ENCODE measurements around the gene OST4.

The OST4 gene

DNA sequence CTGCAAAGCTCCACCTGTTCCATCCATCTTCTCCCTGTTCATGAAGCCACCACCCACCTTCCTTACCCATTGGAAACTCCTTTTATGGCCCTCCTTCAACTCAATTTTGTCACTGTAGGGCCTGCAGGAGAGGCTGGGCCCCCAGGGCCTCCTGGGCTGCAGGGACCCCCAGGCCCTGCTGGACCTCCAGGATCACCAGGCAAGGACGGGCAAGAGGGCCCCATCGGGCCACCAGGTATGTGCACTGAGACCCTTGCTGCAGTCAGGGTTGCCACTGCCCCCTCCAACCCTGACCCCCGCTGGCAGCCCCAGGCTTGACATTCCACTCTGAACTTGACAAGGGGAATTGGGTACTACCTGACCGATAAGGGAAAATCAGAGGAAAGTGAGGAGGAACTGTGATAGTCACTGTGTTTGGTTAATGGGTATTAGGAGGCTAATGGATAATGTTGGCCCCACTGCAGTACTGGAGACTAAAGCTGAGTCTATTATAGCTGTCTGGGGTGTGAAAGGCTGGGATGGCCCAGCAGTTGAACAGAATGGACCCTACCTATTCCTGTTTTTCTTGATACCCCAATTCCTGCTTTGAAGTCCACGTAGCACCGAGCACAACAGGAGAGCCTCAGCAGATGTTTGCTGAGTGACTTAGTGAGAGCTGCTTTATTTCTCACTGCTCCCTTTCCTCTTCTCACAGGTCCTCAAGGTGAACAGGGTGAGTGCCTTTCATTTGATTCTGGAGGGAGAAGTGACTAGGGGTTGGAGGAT lies 13.0 kb upstream of the OST4 start:
- H3K4me3 ChIP-seq (ENCODE audit: low read depth, low read length, poor library complexity, severe bottlenecking) = no peak overlapping the region

DNA sequence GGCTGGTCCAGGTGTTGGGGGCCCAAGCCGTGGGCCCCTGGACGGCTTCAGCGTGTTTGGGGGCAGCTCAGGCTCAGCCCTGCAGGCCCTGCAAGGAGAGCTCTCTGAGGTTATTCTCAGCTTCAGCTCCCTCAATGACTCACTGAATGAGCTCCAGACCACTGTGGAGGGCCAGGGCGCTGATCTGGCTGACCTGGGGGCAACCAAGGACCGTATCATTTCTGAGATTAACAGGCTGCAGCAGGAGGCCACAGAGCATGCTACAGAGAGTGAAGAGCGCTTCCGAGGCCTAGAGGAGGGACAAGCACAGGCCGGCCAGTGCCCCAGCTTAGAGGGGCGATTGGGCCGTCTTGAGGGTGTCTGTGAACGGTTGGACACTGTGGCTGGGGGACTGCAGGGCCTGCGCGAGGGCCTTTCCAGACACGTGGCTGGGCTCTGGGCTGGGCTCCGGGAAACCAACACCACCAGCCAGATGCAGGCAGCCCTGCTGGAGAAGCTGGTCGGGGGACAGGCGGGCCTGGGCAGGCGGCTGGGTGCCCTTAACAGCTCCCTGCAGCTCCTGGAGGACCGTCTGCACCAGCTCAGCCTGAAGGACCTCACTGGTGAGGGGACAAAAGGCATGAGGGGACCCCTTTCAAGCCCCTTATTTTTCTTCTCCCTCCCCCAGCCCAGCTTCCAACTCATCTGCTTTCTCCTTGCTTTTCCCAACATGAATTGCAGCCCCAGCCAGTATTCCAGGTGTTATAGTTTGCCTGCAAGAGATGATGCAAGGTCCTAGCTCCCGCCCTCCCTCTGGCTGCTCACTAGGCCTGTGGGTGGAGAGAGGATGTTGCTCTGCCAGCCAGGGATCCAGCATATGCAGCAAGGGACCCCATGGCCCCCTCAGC lies 12.2 kb upstream of the OST4 start:
- Histone ChIP-seq H3K9ac (ENCODE audit: low read length) (no peak overlapping the region), H3K27ac (ENCODE audit: low read depth, low read length, poor library complexity, severe bottlenecking) (no peak overlapping the region), H3K4me3 (ENCODE audit: low read depth, low read length, poor library complexity, severe bottlenecking) (no peak overlapping the region), H3K79me2 (ENCODE audit: insufficient read depth, low read length) (no peaks in the 10 kb centered on the region), H3K9me3 (ENCODE audit: low read length) (no peaks in the 10 kb centered on the region), H2AFZ (ENCODE audit: low read length) (no peak overlapping the region), H3K4me2 (ENCODE audit: low read length) (no peak overlapping the region), H3K4me1 (ENCODE audit: insufficient read depth, low read length, severe bottlenecking) (peaks cover 26% of the 10 kb centered on the region), H3K36me3 (ENCODE audit: insufficient read depth, low read length) (no peaks in the 10 kb centered on the region), H3K9me2 (ENCODE audit: low read depth, low read length) (no peaks in the 10 kb centered on the region), H3F3A (ENCODE audit: insufficient read depth, low read length) (no peaks in the 10 kb centered on the region), H3K27me3 (ENCODE audit: insufficient read depth, low read length) (peaks cover 11% of the 10 kb centered on the region; the same call in 1 of the 2 replicates), H4K20me1 (ENCODE audit: insufficient read depth, low read length) (no peaks in the 10 kb centered on the region)
- TF ChIP-seq, protein P1, sequence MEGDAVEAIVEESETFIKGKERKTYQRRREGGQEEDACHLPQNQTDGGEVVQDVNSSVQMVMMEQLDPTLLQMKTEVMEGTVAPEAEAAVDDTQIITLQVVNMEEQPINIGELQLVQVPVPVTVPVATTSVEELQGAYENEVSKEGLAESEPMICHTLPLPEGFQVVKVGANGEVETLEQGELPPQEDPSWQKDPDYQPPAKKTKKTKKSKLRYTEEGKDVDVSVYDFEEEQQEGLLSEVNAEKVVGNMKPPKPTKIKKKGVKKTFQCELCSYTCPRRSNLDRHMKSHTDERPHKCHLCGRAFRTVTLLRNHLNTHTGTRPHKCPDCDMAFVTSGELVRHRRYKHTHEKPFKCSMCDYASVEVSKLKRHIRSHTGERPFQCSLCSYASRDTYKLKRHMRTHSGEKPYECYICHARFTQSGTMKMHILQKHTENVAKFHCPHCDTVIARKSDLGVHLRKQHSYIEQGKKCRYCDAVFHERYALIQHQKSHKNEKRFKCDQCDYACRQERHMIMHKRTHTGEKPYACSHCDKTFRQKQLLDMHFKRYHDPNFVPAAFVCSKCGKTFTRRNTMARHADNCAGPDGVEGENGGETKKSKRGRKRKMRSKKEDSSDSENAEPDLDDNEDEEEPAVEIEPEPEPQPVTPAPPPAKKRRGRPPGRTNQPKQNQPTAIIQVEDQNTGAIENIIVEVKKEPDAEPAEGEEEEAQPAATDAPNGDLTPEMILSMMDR (IDR thresholded peaks at IDR 0.05; ENCODE audit: low read length) = no peak
- TF ChIP-seq EZH2 (IDR thresholded peaks at IDR 0.05; ENCODE audit: borderline replicate concordance, low read length) = no peak

More for the DNA sequence above, 13.0 kb upstream of the OST4 start:
- Histone ChIP-seq H3K36me3 (ENCODE audit: insufficient read depth, low read length) (no peaks in the 10 kb centered on the region), H4K20me1 (ENCODE audit: insufficient read depth, low read length) (no peaks in the 10 kb centered on the region), H3K4me1 (ENCODE audit: insufficient read depth, low read length, severe bottlenecking) (peaks cover 26% of the 10 kb centered on the region), H3K9ac (ENCODE audit: low read length) (no peak overlapping the region), H3K79me2 (ENCODE audit: insufficient read depth, low read length) (no peaks in the 10 kb centered on the region), H3K27me3 (ENCODE audit: insufficient read depth, low read length) (0 out of 2 replicates have a peak, but pooled peaks cover 11% of the 10 kb centered on the region), H3K9me2 (ENCODE audit: low read depth, low read length) (no peaks in the 10 kb centered on the region), H3K27ac (ENCODE audit: low read depth, low read length, poor library complexity, severe bottlenecking) (no peak overlapping the region), H3F3A (ENCODE audit: insufficient read depth, low read length) (no peaks in the 10 kb centered on the region), H3K9me3 (ENCODE audit: low read length) (no peaks in the 10 kb centered on the region), H3K4me2 (ENCODE audit: low read length) (no peak overlapping the region), H2AFZ (ENCODE audit: low read length) (no peak overlapping the region)
- TF ChIP-seq EZH2 (IDR thresholded peaks at IDR 0.05; ENCODE audit: borderline replicate concordance, low read length) = no peak
- TF ChIP-seq, protein P1 (IDR thresholded peaks at IDR 0.05; ENCODE audit: low read length) = no peak

DNA sequence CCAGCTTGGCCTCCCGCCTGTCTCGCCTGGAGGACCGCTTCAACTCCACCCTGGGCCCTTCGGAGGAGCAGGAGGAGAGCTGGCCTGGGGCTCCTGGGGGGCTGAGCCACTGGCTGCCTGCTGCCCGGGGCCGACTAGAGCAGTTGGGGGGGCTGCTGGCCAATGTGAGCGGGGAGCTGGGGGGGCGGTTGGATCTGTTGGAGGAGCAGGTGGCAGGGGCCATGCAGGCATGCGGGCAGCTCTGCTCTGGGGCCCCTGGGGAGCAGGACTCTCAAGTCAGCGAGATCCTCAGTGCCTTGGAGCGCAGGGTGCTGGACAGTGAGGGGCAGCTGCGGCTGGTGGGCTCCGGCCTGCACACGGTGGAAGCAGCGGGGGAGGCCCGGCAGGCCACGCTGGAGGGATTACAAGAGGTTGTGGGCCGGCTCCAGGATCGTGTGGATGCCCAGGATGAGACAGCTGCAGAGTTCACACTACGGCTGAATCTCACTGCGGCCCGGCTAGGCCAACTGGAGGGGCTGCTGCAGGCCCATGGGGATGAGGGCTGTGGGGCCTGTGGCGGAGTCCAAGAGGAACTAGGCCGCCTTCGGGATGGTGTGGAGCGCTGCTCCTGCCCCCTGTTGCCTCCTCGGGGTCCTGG lies 11.4 kb upstream of the OST4 start:
- H3K27ac ChIP-seq (ENCODE audit: low read depth, low read length, poor library complexity, severe bottlenecking) = no peak overlapping the region
- peaks cover 11% of the 10 kb centered on the region; the same call in 1 of the 2 replicates for H3K27me3 ChIP-seq (ENCODE audit: insufficient read depth, low read length)
- H3K4me1 ChIP-seq (ENCODE audit: insufficient read depth, low read length, severe bottlenecking) = peaks cover 26% of the 10 kb centered on the region
- H3K9ac ChIP-seq (ENCODE audit: low read length) = no peak overlapping the region
- H3K9me3 ChIP-seq (ENCODE audit: low read length) = no peaks in the 10 kb centered on the region
- no peaks in the 10 kb centered on the region for H3K79me2 ChIP-seq (ENCODE audit: insufficient read depth, low read length)
- no peaks in the 10 kb centered on the region for H3F3A ChIP-seq (ENCODE audit: insufficient read depth, low read length)
- H4K20me1 ChIP-seq (ENCODE audit: insufficient read depth, low read length) = no peaks in the 10 kb centered on the region
- no peaks in the 10 kb centered on the region for H3K9me2 ChIP-seq (ENCODE audit: low read depth, low read length)
- TF ChIP-seq, protein P1 (IDR thresholded peaks at IDR 0.05; ENCODE audit: low read length) = no peak
- TF ChIP-seq EZH2 (IDR thresholded peaks at IDR 0.05; ENCODE audit: borderline replicate concordance, low read length) = no peak
- H3K4me2 ChIP-seq (ENCODE audit: low read length) = no peak overlapping the region
- no peak overlapping the region for H3K4me3 ChIP-seq (ENCODE audit: low read depth, low read length, poor library complexity, severe bottlenecking)
- no peaks in the 10 kb centered on the region for H3K36me3 ChIP-seq (ENCODE audit: insufficient read depth, low read length)
- H2AFZ ChIP-seq (ENCODE audit: low read length) = no peak overlapping the region

Data from OCI-LY1 (cell line).